Neuronal stem cell (in vitro differentiated cells): ENCODE data around the gene H2AZ2.

Experiments
- DNase-seq: peaks from one replicate; pipeline ENCODE4 v3.0.0-alpha.2; 2013; ENCODE audit warnings: low spot score
- H2AFZ ChIP-seq: one replicate; pipeline ENCODE4 v1.6.1; 2013; ENCODE audit warnings: mild to moderate bottlenecking, low read length, inconsistent platforms
- H2AK5ac ChIP-seq: 2 replicates; pipeline ENCODE4 v1.6.1; 2013; ENCODE audit warnings: low read depth, mild to moderate bottlenecking, inconsistent platforms, low read length, moderate library complexity, mixed read lengths
- H2BK120ac ChIP-seq: 2 replicates; pipeline ENCODE4 v1.6.1; 2013; ENCODE audit warnings: low read depth, mild to moderate bottlenecking, inconsistent platforms, low read length, moderate library complexity, mixed read lengths
- H2BK12ac ChIP-seq: one replicate; pipeline ENCODE4 v1.6.1; 2013; ENCODE audit warnings: low read length, inconsistent platforms
- H2BK15ac ChIP-seq: 2 replicates; pipeline ENCODE4 v1.6.1; 2013; ENCODE audit warnings: mild to moderate bottlenecking, low read length, inconsistent platforms, mixed read lengths
- H2BK5ac ChIP-seq: one replicate; pipeline ENCODE4 v1.6.1; 2013; ENCODE audit warnings: inconsistent platforms, mild to moderate bottlenecking, low read length, moderate library complexity
- H3K14ac ChIP-seq: one replicate; pipeline ENCODE4 v1.6.1; 2013; ENCODE audit warnings: low read length, inconsistent platforms
- H3K18ac ChIP-seq: 2 replicates; pipeline ENCODE4 v1.6.1; 2013; ENCODE audit warnings: low read length, inconsistent platforms
- H3K23ac ChIP-seq: 2 replicates; pipeline ENCODE4 v1.6.1; 2013; ENCODE audit warnings: low read depth, mild to moderate bottlenecking, mixed read lengths, low read length, inconsistent platforms; ENCODE audit not compliant: poor library complexity
- H3K27ac ChIP-seq: replicated peaks from 3 replicates; pipeline ENCODE4 v1.5.1; 2013; ENCODE audit warnings: low read length, inconsistent platforms
- H3K27me3 ChIP-seq, 3 experiments: 2 replicates each; pipeline ENCODE4 v1.6.1; 2013; ENCODE audit warnings: low read length in 3 of 3, mild to moderate bottlenecking in 2 of 3, inconsistent platforms in 1 of 3, low read depth in 1 of 3, mixed read lengths in 1 of 3, moderate library complexity in 1 of 3; ENCODE audit not compliant: control insufficient read depth in 3 of 3, insufficient read depth in 3 of 3
- H3K36me3 ChIP-seq, 2 donors: replicated peaks in 1 of 2; 2 replicates each; pipeline ENCODE4 v1.6.1; 2013; ENCODE audit warnings: low read length in 2 of 2; ENCODE audit not compliant: control insufficient read depth in 2 of 2, insufficient read depth in 2 of 2
- H3K4ac ChIP-seq: 2 replicates; pipeline ENCODE4 v1.6.1; 2013; ENCODE audit warnings: inconsistent platforms, mild to moderate bottlenecking, low read length, moderate library complexity
- H3K4me1 ChIP-seq, 2 donors: 1 replicate in 1 of 2; 2 replicates in 1 of 2; pipeline ENCODE4 v1.6.1; 2013; ENCODE audit warnings: low read length in 2 of 2, low read depth in 1 of 2; ENCODE audit not compliant: control insufficient read depth in 2 of 2, insufficient read depth in 1 of 2
- H3K4me2 ChIP-seq: one replicate; pipeline ENCODE4 v1.6.1; 2013; ENCODE audit warnings: mild to moderate bottlenecking, low read length, inconsistent platforms; ENCODE audit not compliant: insufficient read depth, poor library complexity, severe bottlenecking
- H3K4me3 ChIP-seq, 2 donors: 2 replicates each; pipeline ENCODE4 v1.5.1; 2013; ENCODE audit warnings: low read length in 2 of 2, mild to moderate bottlenecking in 2 of 2, inconsistent platforms in 1 of 2, moderate library complexity in 1 of 2
- H3K79me1 ChIP-seq: one replicate; pipeline ENCODE4 v1.6.1; 2013; ENCODE audit warnings: low read depth, mild to moderate bottlenecking, inconsistent platforms, low read length, moderate library complexity
- H3K9ac ChIP-seq: one replicate; pipeline ENCODE4 v1.6.1; 2013; ENCODE audit warnings: mild to moderate bottlenecking, low read depth, low read length, inconsistent platforms; ENCODE audit not compliant: poor library complexity
- H3K9me3 ChIP-seq, 2 donors: replicated peaks in 1 of 2; 2 replicates each; pipeline versions ENCODE3 to v1.6.1; 2013; ENCODE audit warnings: low read length in 2 of 2, mild to moderate bottlenecking in 2 of 2, inconsistent platforms in 1 of 2, low read depth in 1 of 2, mixed read lengths in 1 of 2, moderate library complexity in 1 of 2; ENCODE audit not compliant: control insufficient read depth in 2 of 2, insufficient read depth in 1 of 2
- H4K8ac ChIP-seq: one replicate; pipeline ENCODE4 v1.6.1; 2013; ENCODE audit warnings: low read depth, mild to moderate bottlenecking, inconsistent platforms, low read length, moderate library complexity
- H4K91ac ChIP-seq: one replicate; pipeline ENCODE4 v1.6.1; 2013; ENCODE audit warnings: low read length, low read depth, mild to moderate bottlenecking, inconsistent platforms; ENCODE audit not compliant: poor library complexity
- WGBS, 2 donors: extraction: QIAGEN DNeasy Blood & Tissue Kit; methylation state at CpG; one replicate each; pipeline ENCODE4 v1.1.7; 2013; ENCODE audit warnings: missing lambda C conversion rate in 2 of 2, mixed read lengths in 1 of 2; ENCODE audit not compliant: insufficient read length in 2 of 2, insufficient replicate concordance in 1 of 2; ENCODE audit errors: extremely low coverage in 2 of 2; 5-methylcytosine and 5-hydroxymethylcytosine counted together

The H2AZ2 gene

DNA sequence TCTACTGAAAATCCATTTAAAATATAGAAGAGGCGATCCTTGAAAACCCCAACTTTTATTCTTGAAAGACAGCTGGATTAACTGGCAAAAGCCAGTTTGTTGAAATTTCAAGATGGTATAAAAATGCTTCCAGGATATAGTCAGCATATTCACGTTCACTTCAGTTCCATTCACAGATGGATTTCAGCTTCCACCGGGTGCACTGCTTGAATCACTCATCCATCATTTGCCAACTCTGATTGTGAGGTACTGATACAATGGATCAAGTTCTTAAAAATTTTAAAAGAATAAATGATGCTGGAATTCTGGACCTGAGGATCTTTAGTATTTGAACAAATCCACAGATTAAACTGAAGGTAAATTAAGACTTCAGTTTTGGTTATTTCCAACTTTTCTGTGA is 35.0 kb upstream of the H2AZ2 start:
- Histone ChIP-seq H3K27ac (no peak overlapping the region), H2AFZ (no peak overlapping the region), H2AK5ac (no peak overlapping the region), H3K4me1 (peaks cover 13 to 31% of the 10 kb centered on the region in 2 donors), H3K23ac (no peak overlapping the region), H3K79me1 (peaks cover 9% of the 10 kb centered on the region), H3K9me3 (no peaks in the 10 kb centered on the region), H3K36me3 (peaks cover 7 to 64% of the 10 kb centered on the region in 2 donors), H2BK12ac (no peak overlapping the region), H2BK15ac (no peak overlapping the region), H3K18ac (no peak overlapping the region), H2BK5ac (no peak overlapping the region), H3K4me2 (no peak overlapping the region), H4K8ac (no peak overlapping the region), H3K14ac (no peak overlapping the region), H2BK120ac (no peak overlapping the region), H3K9ac (no peak overlapping the region), H3K4ac (no peak overlapping the region), H3K4me3 (peak overlapping the region in 1 of 2 donors; percentile 95), H3K27me3 (no peaks in the 10 kb centered on the region), H4K91ac (no peak overlapping the region)
- no peak for DNase-seq
- no CpG with 5 or more reads among the region's 3 CpGs for WGBS, 2 donors

GRCh38 chr7:44881610-44882009 is 33.7 kb upstream of the H2AZ2 start:
- Histone ChIP-seq H2BK120ac (no peak overlapping the region), H4K8ac (no peak overlapping the region), H3K27ac (no peak overlapping the region), H2AFZ (no peak overlapping the region), H4K91ac (no peak overlapping the region), H3K27me3 (no peaks in the 10 kb centered on the region), H3K9ac (no peak overlapping the region), H3K18ac (no peak overlapping the region), H3K4me3 (peak overlapping the region in 1 of 2 donors; percentile 95), H3K23ac (no peak overlapping the region), H2AK5ac (no peak overlapping the region), H3K4me2 (peak overlapping the region; percentile 13), H2BK15ac (no peak overlapping the region), H3K79me1 (peaks cover 9% of the 10 kb centered on the region), H2BK5ac (no peak overlapping the region), H3K14ac (no peak overlapping the region), H3K4ac (no peak overlapping the region), H3K4me1 (peaks cover 13 to 31% of the 10 kb centered on the region in 2 donors), H3K36me3 (peaks cover 7 to 73% of the 10 kb centered on the region in 2 donors), H2BK12ac (no peak overlapping the region), H3K9me3 (no peaks in the 10 kb centered on the region)
- no peak for DNase-seq

DNA sequence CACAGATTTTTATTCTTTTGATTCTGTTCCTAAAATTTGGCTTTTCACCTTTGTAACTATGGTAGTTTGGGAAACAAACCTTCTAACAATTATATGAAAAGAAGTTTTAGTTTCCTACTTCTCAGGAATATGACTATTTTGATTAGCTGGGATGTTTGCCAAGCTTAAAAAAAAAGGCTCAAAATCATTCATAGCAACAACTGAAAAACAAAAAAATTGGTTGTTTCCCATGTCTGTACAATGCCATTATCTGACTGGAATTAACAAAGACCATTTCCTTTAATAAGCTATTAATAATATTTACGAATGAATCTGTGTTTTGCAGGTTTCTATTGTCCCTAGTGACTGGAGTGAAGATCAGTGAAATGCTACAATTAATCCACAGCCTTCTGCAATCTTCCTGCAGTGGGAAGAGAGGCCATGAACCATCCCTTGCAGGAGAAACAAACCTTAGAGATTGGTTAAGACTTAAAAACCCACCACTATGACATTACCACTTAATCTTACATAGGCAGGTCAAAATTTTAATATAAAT is 33.2 kb upstream of the H2AZ2 start:
- Histone ChIP-seq H3K14ac (no peak overlapping the region), H2BK15ac (no peak overlapping the region), H3K4me1 (peaks cover 13 to 31% of the 10 kb centered on the region in 2 donors), H3K27ac (no peak overlapping the region), H2BK5ac (no peak overlapping the region), H3K23ac (no peak overlapping the region), H4K91ac (no peak overlapping the region), H3K9me3 (no peaks in the 10 kb centered on the region), H3K4me2 (no peak overlapping the region), H2AFZ (no peak overlapping the region), H2AK5ac (no peak overlapping the region), H3K4ac (no peak overlapping the region), H3K4me3 (peak overlapping the region in 1 of 2 donors; percentile 95), H3K36me3 (peaks cover 7 to 73% of the 10 kb centered on the region in 2 donors), H3K18ac (no peak overlapping the region), H4K8ac (no peak overlapping the region), H2BK120ac (no peak overlapping the region), H2BK12ac (no peak overlapping the region), H3K9ac (no peak overlapping the region), H3K27me3 (no peaks in the 10 kb centered on the region), H3K79me1 (peaks cover 9% of the 10 kb centered on the region)
- WGBS, 2 donors: no CpG with 5 or more reads among the region's 1 CpG
- DNase-seq: no peak

DNA sequence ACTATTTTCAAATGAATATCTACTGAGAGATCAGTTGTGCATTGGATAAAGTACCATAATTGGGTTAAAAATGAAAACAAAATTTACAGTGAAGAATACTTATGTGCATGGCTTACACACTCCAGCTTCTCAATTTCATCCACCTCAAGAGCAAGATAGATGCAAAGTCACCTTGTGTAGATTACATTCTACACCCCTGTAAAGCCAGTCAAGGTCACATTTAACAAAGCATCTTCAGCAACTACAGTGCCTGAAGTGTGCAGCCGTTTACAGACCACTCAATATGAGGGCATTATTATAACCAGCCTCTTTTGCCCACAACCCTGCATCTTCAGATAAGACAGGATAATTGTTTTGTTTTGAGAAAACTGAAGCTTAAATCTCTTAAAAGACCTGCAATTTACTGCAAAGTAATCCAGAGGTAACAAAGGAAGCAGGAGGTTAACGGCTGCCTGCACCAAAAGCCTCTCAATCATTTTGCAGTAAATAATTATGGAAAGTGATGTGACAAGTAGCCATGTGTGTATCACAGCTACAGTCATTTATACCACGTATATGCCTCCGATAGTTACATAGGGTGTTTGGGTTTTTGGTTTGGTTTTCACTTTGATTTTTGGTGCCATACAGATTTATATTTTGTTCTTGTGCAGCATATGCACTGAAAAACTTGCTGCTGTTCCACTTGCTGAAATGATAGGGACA is 32.6 kb upstream of the H2AZ2 start:
- Histone ChIP-seq H3K4me1 (peaks cover 13 to 31% of the 10 kb centered on the region in 2 donors), H3K27me3 (no peaks in the 10 kb centered on the region), H3K14ac (no peak overlapping the region), H4K91ac (no peak overlapping the region), H4K8ac (no peak overlapping the region), H3K23ac (no peak overlapping the region), H3K4me2 (no peak overlapping the region), H3K18ac (no peak overlapping the region), H2BK12ac (no peak overlapping the region), H3K79me1 (peaks cover 9% of the 10 kb centered on the region), H2AK5ac (no peak overlapping the region), H3K27ac (no peak overlapping the region), H2BK120ac (no peak overlapping the region), H3K9ac (no peak overlapping the region), H3K36me3 (peaks cover 7 to 73% of the 10 kb centered on the region in 2 donors), H3K9me3 (no peaks in the 10 kb centered on the region), H3K4me3 (no peak overlapping the region), H2BK5ac (no peak overlapping the region), H2AFZ (no peak overlapping the region), H2BK15ac (no peak overlapping the region), H3K4ac (no peak overlapping the region)
- DNase-seq: no peak
- no CpG with 5 or more reads among the region's 4 CpGs for WGBS, 2 donors
